Stimulated activated CD4-positive, alpha-beta T cell treated with anti-CD3 and anti-CD28 coated beads, Interleukin-4, amount 100 ng/mL, for 24 hours (primary cell): ENCODE data around the gene H2AZ1.
A peak's percentile ranks its signal among the peaks of the same experiment; 100 is the strongest.
"Not testable (repeated sequence)": the region's sequence is repeated elsewhere in the genome, so short reads cannot be mapped to it uniquely, and the experiment has no call there.

Experiments used
- DNase-seq: peaks from one replicate; pipeline ENCODE4 v3.0.0-alpha.2; 2020

Gene H2AZ1

GRCh38 chr4:99949999-99950912 is at the start of gene H2AZ1:
Gene H2AZ1 (minus strand): TSS chr4:99950275. CDS start chr4:99950170, 105 bp downstream.
- peak; percentile 99 for DNase-seq

GRCh38 chr4:99998062-99998867 is 48.2 kb upstream of the H2AZ1 start:
- no peak for DNase-seq

GRCh38 chr4:99991741-99992140 is 41.7 kb upstream of the H2AZ1 start:
- no peak for DNase-seq

GRCh38 chr4:99987681-99988080 is 37.6 kb upstream of the H2AZ1 start:
- no peak for DNase-seq

GRCh38 chr4:99986792-99987191 is 36.7 kb upstream of the H2AZ1 start:
- no peak for DNase-seq

- DNase-seq: no peak
Observed at GRCh38 chr4:99983289-99983943, 33.3 kb upstream of the H2AZ1 start.

GRCh38 chr4:99979872-99980271 is 29.8 kb upstream of the H2AZ1 start:
- DNase-seq: no peak

- no peak for DNase-seq
Observed at GRCh38 chr4:99971453-99972111, 21.5 kb upstream of the H2AZ1 start.

GRCh38 chr4:99968330-99968729 is 18.3 kb upstream of the H2AZ1 start:
- no peak for DNase-seq

GRCh38 chr4:99966692-99967091 is 16.6 kb upstream of the H2AZ1 start:
- no peak for DNase-seq

GRCh38 chr4:99965674-99966350 is 15.7 kb upstream of the H2AZ1 start:
- DNase-seq: no peak

GRCh38 chr4:99965173-99965572 is 15.1 kb upstream of the H2AZ1 start:
- no peak for DNase-seq

GRCh38 chr4:99961711-99962110 is 11.6 kb upstream of the H2AZ1 start:
- no peak for DNase-seq

GRCh38 chr4:99960648-99961047 is 10.6 kb upstream of the H2AZ1 start:
- no peak for DNase-seq

- DNase-seq: not testable (repeated sequence)
Observed at GRCh38 chr4:99958207-99958606, 8.1 kb upstream of the H2AZ1 start.

GRCh38 chr4:99950913-99951254 is 809 bp upstream of the H2AZ1 start:
- DNase-seq: no peak

GRCh38 chr4:99949034-99949998 is 759 bp downstream of the H2AZ1 start:
- peak; percentile 94 for DNase-seq

GRCh38 chr4:99947608-99948007 is 2.5 kb downstream of the H2AZ1 start:
- no peak for DNase-seq

GRCh38 chr4:99947190-99947578 is 2.9 kb downstream of the H2AZ1 start:
- DNase-seq: no peak

- peak; percentile 78 for DNase-seq
Observed at GRCh38 chr4:99946356-99947189, 3.5 kb downstream of the H2AZ1 start, which contains the start of gene DNAJB14. Gene DNAJB14 (minus strand): TSS chr4:99946618. CDS start chr4:99946571, 47 bp downstream.
